HEK293T (cell line): ENCODE measurements around the gene RTP5.

Source experiments
- ARNT ChIP-seq: fragments of 450-650 bp; IDR thresholded peaks from 2 replicates; pipeline ENCODE4 v1.6.1; 2017; ENCODE audit warnings: mild to moderate bottlenecking
- BHLHE40 ChIP-seq: fragments of 450-650 bp; IDR thresholded peaks from 2 replicates; pipeline ENCODE4 v1.6.1; 2016; ENCODE audit warnings: mild to moderate bottlenecking, moderate library complexity, borderline replicate concordance
- ELF4 ChIP-seq: fragments of 450-650 bp; IDR thresholded peaks from 2 replicates; pipeline ENCODE4 v1.6.1; 2017; ENCODE audit warnings: antibody characterized with exemption
- FOXM1 ChIP-seq: fragments of 450-650 bp; IDR thresholded peaks from 2 replicates; pipeline ENCODE4 v1.6.1; 2017; ENCODE audit warnings: mild to moderate bottlenecking, borderline replicate concordance
- SP1 ChIP-seq: fragments of 450-650 bp; IDR thresholded peaks from 2 replicates; pipeline ENCODE4 v1.6.1; 2017
- TARDBP ChIP-seq: fragments of 450-650 bp; IDR thresholded peaks from 2 replicates; pipeline ENCODE4 v1.6.1; 2016
- ZNF384 ChIP-seq: fragments of 450-650 bp; IDR thresholded peaks from 2 replicates; pipeline ENCODE4 v1.6.1; 2016
- TF ChIP-seq, protein P1 (sequence below): fragments of 450-650 bp; IDR thresholded peaks from 2 replicates; pipeline ENCODE4 v1.6.1; 2016

DNA sequence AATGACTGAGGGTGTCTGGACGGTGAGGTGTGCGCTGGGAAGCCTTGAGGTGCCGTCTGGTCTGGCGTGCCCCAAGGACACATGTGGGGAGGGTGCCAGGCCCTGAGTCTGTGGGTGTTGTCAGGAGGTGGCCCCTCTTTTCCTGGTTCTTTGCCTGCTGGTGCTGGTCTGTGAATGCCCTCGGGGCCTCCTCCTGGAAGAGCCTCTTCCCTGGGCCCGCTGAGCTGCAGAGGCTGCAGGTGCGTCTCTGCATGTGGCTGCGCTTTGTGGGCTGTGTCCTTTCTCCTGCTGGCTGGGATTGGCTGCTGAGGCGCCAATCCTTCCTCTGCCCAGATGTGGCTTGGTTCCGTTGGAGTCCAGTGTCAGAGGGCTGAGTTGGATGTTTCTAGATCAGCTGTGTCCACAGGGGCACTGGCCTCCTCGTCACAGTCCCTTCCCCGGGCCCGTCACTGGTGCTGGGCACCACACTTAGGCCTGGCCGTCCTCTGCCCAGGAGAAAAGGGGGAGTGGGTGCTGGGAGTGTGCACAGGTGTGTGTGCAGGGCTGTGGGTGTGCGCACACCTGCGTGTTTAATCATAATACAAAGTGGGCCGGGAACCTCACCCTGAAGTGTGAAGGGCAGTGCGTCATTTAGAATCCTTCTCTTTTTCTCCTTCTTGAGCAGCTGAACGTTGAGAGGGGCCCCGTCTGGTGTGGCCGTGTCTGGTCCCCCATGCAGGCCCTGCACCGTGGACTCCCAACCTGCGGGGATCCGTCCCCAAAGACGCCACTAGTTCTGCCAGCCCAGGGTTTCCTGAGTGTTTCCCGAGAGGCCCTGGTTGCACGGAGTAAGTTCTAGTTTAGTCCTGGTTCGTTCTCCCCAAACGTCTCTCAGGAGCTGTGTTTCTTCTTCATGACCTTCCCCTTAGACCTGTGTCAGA, 35.5 kb downstream of the RTP5 start:
- TF ChIP-seq SP1 (no peak), ZNF384 (no peak), TARDBP (no peak), BHLHE40 (no peak), FOXM1 (no peak), ARNT (no peak), ELF4 (no peak)
- TF ChIP-seq, protein P1, sequence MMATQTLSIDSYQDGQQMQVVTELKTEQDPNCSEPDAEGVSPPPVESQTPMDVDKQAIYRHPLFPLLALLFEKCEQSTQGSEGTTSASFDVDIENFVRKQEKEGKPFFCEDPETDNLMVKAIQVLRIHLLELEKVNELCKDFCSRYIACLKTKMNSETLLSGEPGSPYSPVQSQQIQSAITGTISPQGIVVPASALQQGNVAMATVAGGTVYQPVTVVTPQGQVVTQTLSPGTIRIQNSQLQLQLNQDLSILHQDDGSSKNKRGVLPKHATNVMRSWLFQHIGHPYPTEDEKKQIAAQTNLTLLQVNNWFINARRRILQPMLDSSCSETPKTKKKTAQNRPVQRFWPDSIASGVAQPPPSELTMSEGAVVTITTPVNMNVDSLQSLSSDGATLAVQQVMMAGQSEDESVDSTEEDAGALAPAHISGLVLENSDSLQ = no peak
